Large intestine (tissue), 3 donors: ENCODE results near the gene MGLL. TPM values are rescaled to one million over a fixed set of nuclear protein-coding genes. Genes with fewer than 3 reads are reported as not detected.

ENCODE experiments used
- DNase-seq, 2 donors: peaks; one replicate each; pipeline versions ENCODE4 v3.0.0 to v3.0.0-alpha.2; 2013
- H3K27ac ChIP-seq: one replicate; pipeline ENCODE4 v1.5.1; 2013; ENCODE audit warnings: low read length
- H3K27me3 ChIP-seq: 2 replicates; pipeline ENCODE4 v1.6.1; 2013; ENCODE audit warnings: low read length; ENCODE audit not compliant: control insufficient read depth, insufficient read depth
- H3K36me3 ChIP-seq: 2 replicates; pipeline ENCODE4 v1.6.1; 2013; ENCODE audit warnings: low read length; ENCODE audit not compliant: control insufficient read depth, insufficient read depth
- H3K4me1 ChIP-seq: one replicate; pipeline ENCODE4 v1.6.1; 2013; ENCODE audit warnings: low read length; ENCODE audit not compliant: control insufficient read depth, insufficient read depth
- H3K4me3 ChIP-seq: one replicate; pipeline ENCODE4 v1.5.1; 2013; ENCODE audit warnings: low read length
- H3K9me3 ChIP-seq: one replicate; pipeline ENCODE4 v1.6.1; 2013; ENCODE audit warnings: mild to moderate bottlenecking, low read depth, low read length, moderate library complexity; ENCODE audit not compliant: control insufficient read depth
- WGBS: methylation state at CpG from one replicate; pipeline ENCODE4 v1.1.5; 2013; ENCODE audit warnings: low lambda C conversion rate; ENCODE audit not compliant: insufficient coverage; 5-methylcytosine and 5-hydroxymethylcytosine counted together
- polyA plus RNA-seq: library from polyadenylated mRNA; unstranded; fragments of 120-200 nt; gene quantifications from one replicate; pipeline ENCODE4 v1.2.1, GENCODE V29; 2013

Gene MGLL
- polyA plus RNA-seq, 1 donor: 22.8 TPM

DNA sequence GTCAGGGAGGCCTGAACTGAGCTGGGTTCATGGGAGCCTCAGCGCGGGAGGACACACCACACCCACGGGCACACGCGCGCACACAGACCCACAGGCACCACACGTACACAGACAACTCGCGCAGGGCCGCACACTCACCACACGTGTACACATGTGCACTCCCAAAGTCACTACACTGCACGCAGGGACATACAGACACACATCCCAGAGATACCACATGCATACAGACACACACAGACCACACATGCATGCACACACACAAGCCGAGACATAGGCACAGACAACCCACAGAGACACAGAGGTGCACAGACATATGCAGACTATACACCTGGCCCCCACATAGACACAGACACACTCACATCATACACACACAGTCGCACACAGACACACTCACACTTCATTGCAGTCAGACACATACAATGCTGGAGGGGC lies 1.1 kb upstream of the MGLL start:
- Histone ChIP-seq H3K9me3 (peaks cover 5% of the 10 kb centered on the region), H3K36me3 (no peaks in the 10 kb centered on the region), H3K27me3 (no peaks in the 10 kb centered on the region), H3K4me1 (peaks cover 38% of the 10 kb centered on the region), H3K4me3 (peak overlapping the region; percentile 28), H3K27ac (no peak overlapping the region)
- no CpG with 5 or more reads among the region's 14 CpGs for WGBS
- DNase-seq: peak in 1 of 2 donors; percentile 51

DNA sequence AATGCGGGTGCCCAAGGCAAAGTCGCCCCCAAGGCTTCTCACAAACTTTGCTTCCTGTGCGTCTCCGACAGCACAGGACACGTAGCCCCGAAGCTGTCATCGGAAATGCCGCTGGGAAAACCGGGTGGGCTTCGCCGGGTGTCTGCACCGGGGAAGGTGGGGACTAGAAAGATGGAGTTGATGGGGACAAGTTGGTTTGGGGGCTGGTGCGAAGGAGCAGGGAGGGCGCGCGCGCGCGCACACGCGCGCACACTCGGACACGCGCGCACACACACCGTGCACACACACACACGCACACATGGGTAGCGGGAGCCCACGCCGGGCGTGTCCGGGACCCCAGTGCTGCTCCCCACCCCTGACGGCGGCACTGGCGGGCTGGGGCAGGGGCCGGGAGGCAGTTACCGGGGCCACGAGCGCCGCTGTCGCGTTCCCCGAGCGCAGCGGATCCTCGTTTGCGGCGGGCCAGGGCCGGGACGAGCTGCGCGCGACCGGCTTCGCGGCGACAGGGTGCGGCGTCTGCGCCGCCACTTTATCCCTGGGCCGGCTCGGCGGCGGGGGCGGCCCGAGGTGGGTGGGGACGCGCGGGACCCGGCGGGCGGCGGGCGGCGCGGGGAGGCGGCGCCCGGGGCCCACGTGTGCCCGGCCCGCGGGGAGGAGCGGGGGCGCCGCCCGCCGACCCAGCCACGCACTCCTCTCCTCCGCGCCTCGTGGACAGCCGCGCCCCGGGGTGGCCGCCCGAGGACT lies 539 bp upstream of the MGLL start:
- Histone ChIP-seq H3K4me1 (peaks cover 42% of the 10 kb centered on the region), H3K27ac (peak overlapping the region; percentile 89), H3K4me3 (peak overlapping the region; percentile 61), H3K9me3 (peaks cover 3% of the 10 kb centered on the region), H3K36me3 (no peaks in the 10 kb centered on the region), H3K27me3 (no peaks in the 10 kb centered on the region)
- peak; percentile 52 to 74 for DNase-seq
- WGBS: no CpG with 5 or more reads among the region's 99 CpGs

DNA sequence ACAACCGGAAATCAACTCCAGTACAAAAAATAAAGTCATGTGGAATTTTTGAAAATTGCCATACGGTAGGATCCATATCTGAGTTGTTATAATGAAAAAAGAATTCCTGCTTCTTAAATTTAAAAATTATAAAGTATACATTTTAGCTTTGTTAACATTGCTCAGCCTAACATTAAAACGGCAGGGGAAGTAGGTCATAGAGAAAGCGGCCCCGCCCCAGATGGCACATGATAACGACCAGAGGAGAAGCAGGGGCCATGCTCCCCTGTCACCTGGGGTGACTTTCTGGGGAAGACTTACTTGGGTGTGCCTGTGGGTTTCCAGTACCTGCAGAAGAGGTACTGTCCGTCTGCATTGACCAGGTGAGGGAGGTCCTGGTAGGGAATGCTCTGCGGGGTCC lies 921 bp downstream of the MGLL start:
- peak in 1 of 2 donors; percentile 59 for DNase-seq
- H3K27me3 ChIP-seq: no peaks in the 10 kb centered on the region
- H3K36me3 ChIP-seq: no peaks in the 10 kb centered on the region
- 86% methylated on average over 2 of the region's 8 CpGs for WGBS
- peak overlapping the region; percentile 89 for H3K27ac ChIP-seq
- peak overlapping the region; percentile 3 for H3K4me3 ChIP-seq
- H3K9me3 ChIP-seq: no peaks in the 10 kb centered on the region
- peaks cover 57% of the 10 kb centered on the region for H3K4me1 ChIP-seq

DNA sequence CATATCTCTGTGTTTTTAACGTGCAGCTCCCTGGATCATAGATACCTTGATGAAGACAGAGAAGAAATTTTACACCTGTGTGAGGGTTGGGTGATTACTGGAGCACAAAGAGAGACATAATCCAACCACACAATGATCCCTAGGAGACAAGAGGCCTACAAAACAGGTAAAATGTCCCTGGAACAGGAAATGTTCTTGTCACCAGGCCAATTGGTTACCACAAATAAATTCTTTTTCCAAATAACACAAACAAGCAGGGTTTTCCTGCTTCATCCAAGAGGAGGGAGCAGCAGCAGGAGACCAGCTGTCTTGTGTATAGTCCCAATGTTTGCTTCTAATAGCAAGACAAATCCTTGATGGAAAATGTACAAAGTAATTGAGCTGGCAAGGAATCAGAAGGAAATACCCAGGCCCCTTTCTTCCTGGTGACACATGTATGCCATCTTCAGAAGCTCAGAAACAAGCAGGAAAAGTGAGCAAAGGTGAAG lies 1.4 kb downstream of the MGLL start:
- peak in 1 of 2 donors; percentile 78 for DNase-seq
- no peak overlapping the region for H3K4me3 ChIP-seq
- H3K4me1 ChIP-seq: peaks cover 61% of the 10 kb centered on the region
- no CpG with 5 or more reads among the region's 1 CpG for WGBS
- no peaks in the 10 kb centered on the region for H3K9me3 ChIP-seq
- peak overlapping the region; percentile 89 for H3K27ac ChIP-seq
- no peaks in the 10 kb centered on the region for H3K27me3 ChIP-seq
- no peaks in the 10 kb centered on the region for H3K36me3 ChIP-seq

DNA sequence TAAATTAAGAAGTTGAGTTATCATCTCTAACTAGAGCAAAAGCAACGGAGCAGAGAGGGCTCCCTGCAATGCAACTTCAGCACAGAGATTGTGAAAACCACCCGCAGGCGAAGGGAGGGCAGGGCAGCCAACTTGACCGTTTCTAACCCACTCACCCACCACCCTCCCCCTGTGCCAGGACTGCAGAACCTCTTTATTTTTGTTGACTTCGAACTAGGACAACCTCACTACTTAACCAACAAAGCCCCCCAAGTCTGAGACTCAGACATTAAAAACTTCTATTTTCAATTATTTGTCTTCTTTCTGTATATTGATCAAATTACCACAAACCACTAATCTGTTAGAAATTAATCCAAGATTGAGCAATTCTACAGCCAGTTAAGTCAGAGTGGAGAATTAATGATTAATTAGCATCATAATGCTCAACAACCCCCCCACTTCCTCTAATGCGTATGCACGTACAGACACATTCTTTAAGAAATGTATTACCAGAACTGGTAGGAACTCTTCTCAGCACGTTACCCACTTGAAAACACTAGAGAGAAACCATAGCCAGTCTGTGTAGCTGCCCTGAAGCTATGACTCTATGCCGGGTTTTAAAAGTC lies 2.0 kb downstream of the MGLL start:
- no peak overlapping the region for H3K4me3 ChIP-seq

DNA sequence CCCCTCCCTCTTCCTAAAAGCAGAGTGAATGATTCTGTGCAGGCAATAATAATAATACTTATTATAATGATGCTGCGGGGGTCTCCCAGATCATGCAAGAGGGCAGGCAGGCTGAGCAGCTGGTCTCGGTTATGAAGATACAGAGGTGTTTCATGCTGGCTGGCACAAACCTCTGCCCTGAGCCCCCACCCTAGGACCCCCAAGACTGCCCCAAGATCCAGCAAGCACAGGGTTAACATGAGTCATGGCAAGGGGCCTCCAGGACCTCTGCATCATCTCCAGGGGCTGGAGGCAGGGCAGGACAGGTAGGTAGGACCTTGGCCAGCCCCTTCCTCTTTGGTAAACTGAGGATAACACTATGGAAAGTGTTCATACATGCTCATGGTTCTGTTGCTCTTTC lies 2.7 kb downstream of the MGLL start:
- no peak for DNase-seq
- no peak overlapping the region for H3K27ac ChIP-seq
- no peaks in the 10 kb centered on the region for H3K27me3 ChIP-seq
- no peaks in the 10 kb centered on the region for H3K9me3 ChIP-seq
- peaks cover 73% of the 10 kb centered on the region for H3K4me1 ChIP-seq
- H3K4me3 ChIP-seq: no peak overlapping the region
- no peaks in the 10 kb centered on the region for H3K36me3 ChIP-seq
- WGBS: no CpG with 5 or more reads among the region's 2 CpGs

More for the DNA sequence above, 2.0 kb downstream of the MGLL start:
- 86% methylated on average over 1 of the region's 9 CpGs for WGBS
- DNase-seq: peak in 1 of 2 donors; percentile 45
- H3K4me1 ChIP-seq: peaks cover 66% of the 10 kb centered on the region
- no peaks in the 10 kb centered on the region for H3K9me3 ChIP-seq
- no peaks in the 10 kb centered on the region for H3K36me3 ChIP-seq
- H3K27ac ChIP-seq: peak overlapping the region; percentile 89
- no peaks in the 10 kb centered on the region for H3K27me3 ChIP-seq

DNA sequence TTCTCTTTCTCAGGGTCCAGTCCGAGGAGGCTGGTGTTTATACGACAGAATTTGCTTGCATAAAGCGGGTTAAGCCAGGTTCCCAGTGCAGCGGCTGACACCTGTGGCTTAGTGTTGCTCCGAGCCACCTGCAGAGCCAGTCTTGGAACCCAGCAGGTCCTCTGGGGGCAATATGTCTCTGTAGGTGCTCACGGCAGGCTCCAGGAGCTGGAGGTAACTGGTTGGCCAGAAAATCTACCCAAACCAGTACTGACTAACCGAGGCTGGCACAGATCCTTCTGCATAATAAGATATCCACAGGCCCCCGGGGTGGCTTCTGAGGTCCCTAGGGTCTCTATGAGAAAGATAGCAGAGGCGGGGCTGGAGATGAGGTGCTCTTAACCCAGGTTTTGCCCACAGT lies 3.2 kb downstream of the MGLL start:
- no CpG with 5 or more reads among the region's 9 CpGs for WGBS
- Histone ChIP-seq H3K27ac (no peak overlapping the region), H3K4me1 (peaks cover 79% of the 10 kb centered on the region), H3K9me3 (no peaks in the 10 kb centered on the region), H3K4me3 (no peak overlapping the region), H3K27me3 (no peaks in the 10 kb centered on the region), H3K36me3 (no peaks in the 10 kb centered on the region)
- peak in 1 of 2 donors; percentile 30 for DNase-seq

DNA sequence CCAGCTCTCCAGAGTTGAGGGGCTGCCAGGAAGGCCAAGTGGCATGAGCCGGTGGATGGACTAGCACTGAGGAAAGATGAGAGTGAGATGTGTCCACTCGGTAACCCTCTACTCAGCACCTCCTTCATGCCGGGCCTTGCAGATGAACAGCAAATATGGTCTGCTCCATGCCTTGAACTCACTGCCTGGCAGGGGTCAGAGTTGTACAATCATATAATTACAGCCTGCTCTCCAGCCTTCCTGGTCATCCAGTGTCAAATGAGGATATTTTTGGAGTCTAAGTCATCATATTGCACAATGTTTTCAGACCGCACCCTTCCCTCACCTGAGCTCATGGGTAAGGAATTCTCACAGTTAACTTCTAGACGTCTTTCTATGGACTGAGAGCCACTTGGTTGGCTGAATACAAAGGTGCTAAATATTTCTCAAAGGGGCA lies 4.9 kb downstream of the MGLL start:
- H3K4me1 ChIP-seq: peaks cover 79% of the 10 kb centered on the region

DNA sequence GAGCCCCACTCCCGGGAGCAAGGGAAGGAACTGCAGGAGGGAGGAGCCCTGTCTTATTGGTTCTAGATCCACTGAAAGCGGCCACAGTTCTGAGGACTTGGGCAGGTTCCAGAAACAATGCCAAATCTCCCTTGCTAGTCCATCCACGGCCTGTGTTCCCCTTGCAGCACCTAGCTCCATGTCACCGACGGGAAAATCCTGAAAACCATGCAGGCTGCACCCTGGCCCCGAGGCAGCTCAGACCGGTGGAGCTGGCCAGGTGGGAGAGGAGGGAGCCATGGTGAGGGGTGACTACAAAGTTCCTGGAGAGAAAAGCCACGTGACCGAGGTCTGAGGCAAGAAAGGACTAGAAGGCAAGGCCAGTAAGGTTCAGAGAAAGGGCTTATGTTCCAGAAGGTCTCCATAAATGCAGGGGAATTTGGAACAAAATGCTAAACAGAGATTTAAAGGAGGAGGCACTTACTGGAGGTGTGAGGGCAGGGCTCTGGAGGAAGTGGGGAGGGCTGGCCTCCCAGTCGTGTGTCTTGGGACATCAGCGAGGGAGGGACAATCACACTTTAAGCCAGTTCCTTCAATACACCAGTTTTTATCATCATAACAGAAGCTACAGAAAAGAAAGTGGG lies 5.4 kb downstream of the MGLL start:
- Histone ChIP-seq H3K9me3 (no peaks in the 10 kb centered on the region), H3K27me3 (no peaks in the 10 kb centered on the region), H3K27ac (peak overlapping the region; percentile 96), H3K36me3 (peaks cover 5% of the 10 kb centered on the region), H3K4me1 (peaks cover 75% of the 10 kb centered on the region), H3K4me3 (no peak overlapping the region)
- WGBS: no CpG with 5 or more reads among the region's 11 CpGs
- DNase-seq: peak in 1 of 2 donors; percentile 35

More for the DNA sequence above, 4.9 kb downstream of the MGLL start:
- Histone ChIP-seq H3K36me3 (peaks cover 3% of the 10 kb centered on the region), H3K9me3 (no peaks in the 10 kb centered on the region), H3K27ac (peak overlapping the region; percentile 96), H3K27me3 (no peaks in the 10 kb centered on the region), H3K4me3 (no peak overlapping the region)
- no CpG with 5 or more reads among the region's 5 CpGs for WGBS
- DNase-seq: peak; percentile 88 to 92
